Activated CD4-positive, alpha-beta T cell treated with anti-CD3 and anti-CD28 coated beads, Interleukin-2, amount 10 ng/mL, durations not matched to agents 24 days and 14 days (primary cell): ENCODE data around the gene NPFFR2. TPM values are rescaled to one million over a fixed set of nuclear protein-coding genes. Genes with fewer than 3 reads are reported as not detected.
A peak's percentile ranks its signal among the peaks of the same experiment; 100 is the strongest.
"Not testable (repeated sequence)": the region's sequence is repeated elsewhere in the genome, so short reads cannot be mapped to it uniquely, and the experiment has no call there.

Experiments
- DNase-seq: peaks from one replicate; pipeline ENCODE4 v3.0.0; 2022
- H3K27ac Mint-ChIP-seq: one replicate; pipeline ENCODE4 v1.8.0; 2022; ENCODE audit warnings: mild to moderate bottlenecking, mixed read lengths
- H3K27me3 Mint-ChIP-seq: one replicate; pipeline ENCODE4 v1.8.0; 2022; ENCODE audit warnings: mixed read lengths
- H3K36me3 Mint-ChIP-seq: one replicate; pipeline ENCODE4 v1.8.0; 2022; ENCODE audit warnings: low read depth, mild to moderate bottlenecking, mixed read lengths
- H3K4me1 Mint-ChIP-seq: one replicate; pipeline ENCODE4 v1.8.0; 2021; ENCODE audit warnings: mixed read lengths
- H3K4me3 Mint-ChIP-seq: one replicate; pipeline ENCODE4 v1.8.0; 2022; ENCODE audit warnings: mild to moderate bottlenecking, moderate library complexity, mixed read lengths
- H3K9me3 Mint-ChIP-seq: one replicate; pipeline ENCODE4 v1.8.0; 2021; ENCODE audit warnings: mixed read lengths
- intact Hi-C: fragments of 100-400 bp; cut with micrococcal nuclease; formaldehyde crosslinking; loops from one replicate; pipeline ENCODE4 v1.15.1; 2023
- total RNA-seq: library from RNA; stranded (reverse); gene quantifications from 2 replicates; pipeline ENCODE4 v1.2.3, GENCODE V29; 2022

The NPFFR2 gene
- total RNA-seq, 1 donor from 2014 or later: not detected

- Mint-ChIP-seq H3K9me3 (no peaks in the 10 kb centered on the region), H3K4me1 (no peaks in the 10 kb centered on the region), H3K27ac (no peak overlapping the region), H3K36me3 (no peaks in the 10 kb centered on the region), H3K4me3 (no peak overlapping the region), H3K27me3 (no peaks in the 10 kb centered on the region)
- intact Hi-C loops: no loop called here
- DNase-seq: no peak
Observed at GRCh38 chr4:72077346-72077745, 45.5 kb downstream of the NPFFR2 start.

GRCh38 chr4:72084587-72085011, 52.8 kb downstream of the NPFFR2 start:
- H3K4me3 Mint-ChIP-seq: no peak overlapping the region
- no peaks in the 10 kb centered on the region for H3K9me3 Mint-ChIP-seq
- no peak for DNase-seq
- intact Hi-C loops: no loop called here
- no peaks in the 10 kb centered on the region for H3K36me3 Mint-ChIP-seq
- no peaks in the 10 kb centered on the region for H3K4me1 Mint-ChIP-seq
- H3K27ac Mint-ChIP-seq: no peak overlapping the region
- no peaks in the 10 kb centered on the region for H3K27me3 Mint-ChIP-seq

GRCh38 chr4:72090606-72091005, 58.8 kb downstream of the NPFFR2 start:
- H3K36me3 Mint-ChIP-seq, H3K4me3 Mint-ChIP-seq, H3K9me3 Mint-ChIP-seq, H3K27me3 Mint-ChIP-seq, H3K4me1 Mint-ChIP-seq, H3K27ac Mint-ChIP-seq, DNase-seq, intact Hi-C loops: not testable (repeated sequence)

- H3K27ac Mint-ChIP-seq: no peak overlapping the region
- H3K36me3 Mint-ChIP-seq: no peaks in the 10 kb centered on the region
- DNase-seq: no peak
- H3K4me1 Mint-ChIP-seq: no peaks in the 10 kb centered on the region
- H3K9me3 Mint-ChIP-seq: no peaks in the 10 kb centered on the region
- H3K27me3 Mint-ChIP-seq: no peaks in the 10 kb centered on the region
- intact Hi-C loops: no loop called here
- no peak overlapping the region for H3K4me3 Mint-ChIP-seq
Observed at GRCh38 chr4:72094059-72094797, 62.4 kb downstream of the NPFFR2 start.

GRCh38 chr4:72107456-72107855, 75.7 kb downstream of the NPFFR2 start:
- Mint-ChIP-seq H3K4me3 (no peak overlapping the region), H3K4me1 (peaks cover 3% of the 10 kb centered on the region), H3K36me3 (no peaks in the 10 kb centered on the region), H3K27ac (no peak overlapping the region), H3K27me3 (no peaks in the 10 kb centered on the region), H3K9me3 (peaks cover 3% of the 10 kb centered on the region)
- intact Hi-C loops: no loop called here
- DNase-seq: no peak

- Mint-ChIP-seq H3K4me3 (no peak overlapping the region), H3K27me3 (no peaks in the 10 kb centered on the region), H3K4me1 (peaks cover 7% of the 10 kb centered on the region), H3K27ac (no peak overlapping the region), H3K9me3 (peaks cover 4% of the 10 kb centered on the region), H3K36me3 (no peaks in the 10 kb centered on the region)
- DNase-seq: no peak
- intact Hi-C loops: no loop called here
Observed at GRCh38 chr4:72109364-72109763, 77.6 kb downstream of the NPFFR2 start.

GRCh38 chr4:72109959-72110497, 78.2 kb downstream of the NPFFR2 start:
- Mint-ChIP-seq H3K27ac (no peak overlapping the region), H3K4me3 (no peak overlapping the region)

GRCh38 chr4:72110886-72111285, 79.1 kb downstream of the NPFFR2 start:
- Mint-ChIP-seq H3K4me3 (no peak overlapping the region), H3K27ac (no peak overlapping the region), H3K9me3 (peaks cover 4% of the 10 kb centered on the region)

More at GRCh38 chr4:72109959-72110497, 78.2 kb downstream of the NPFFR2 start:
- H3K9me3 Mint-ChIP-seq: peaks cover 4% of the 10 kb centered on the region
- no peaks in the 10 kb centered on the region for H3K36me3 Mint-ChIP-seq
- H3K27me3 Mint-ChIP-seq: no peaks in the 10 kb centered on the region
- peaks cover 7% of the 10 kb centered on the region for H3K4me1 Mint-ChIP-seq
- DNase-seq: no peak
- intact Hi-C loops: no loop called here

GRCh38 chr4:72111863-72112262, 80.1 kb downstream of the NPFFR2 start:
- H3K27ac Mint-ChIP-seq: no peak overlapping the region
- H3K36me3 Mint-ChIP-seq: no peaks in the 10 kb centered on the region
- H3K4me3 Mint-ChIP-seq: no peak overlapping the region
- peaks cover 7% of the 10 kb centered on the region for H3K4me1 Mint-ChIP-seq
- no peaks in the 10 kb centered on the region for H3K27me3 Mint-ChIP-seq
- peaks cover 4% of the 10 kb centered on the region for H3K9me3 Mint-ChIP-seq
- no peak for DNase-seq
- intact Hi-C loops: no loop called here

More at GRCh38 chr4:72110886-72111285, 79.1 kb downstream of the NPFFR2 start:
- Mint-ChIP-seq H3K27me3 (no peaks in the 10 kb centered on the region), H3K4me1 (peaks cover 7% of the 10 kb centered on the region), H3K36me3 (no peaks in the 10 kb centered on the region)
- intact Hi-C loops: no loop called here
- no peak for DNase-seq

GRCh38 chr4:72112514-72113156, 80.8 kb downstream of the NPFFR2 start:
- intact Hi-C loops: no loop called here
- no peak overlapping the region for H3K4me3 Mint-ChIP-seq
- H3K27me3 Mint-ChIP-seq: no peaks in the 10 kb centered on the region
- H3K4me1 Mint-ChIP-seq: peaks cover 7% of the 10 kb centered on the region
- H3K27ac Mint-ChIP-seq: peak overlapping the region; percentile 1
- no peaks in the 10 kb centered on the region for H3K36me3 Mint-ChIP-seq
- peaks cover 4% of the 10 kb centered on the region for H3K9me3 Mint-ChIP-seq
- peak; percentile 69 for DNase-seq

- Mint-ChIP-seq H3K27me3 (no peaks in the 10 kb centered on the region), H3K4me3 (no peak overlapping the region), H3K4me1 (peaks cover under 1% of the 10 kb centered on the region), H3K9me3 (no peaks in the 10 kb centered on the region), H3K36me3 (no peaks in the 10 kb centered on the region), H3K27ac (no peak overlapping the region)
- intact Hi-C loops: no loop called here
- no peak for DNase-seq
Observed at GRCh38 chr4:72118017-72118416, 86.2 kb downstream of the NPFFR2 start.

- Mint-ChIP-seq H3K4me1 (no peaks in the 10 kb centered on the region), H3K9me3 (no peaks in the 10 kb centered on the region), H3K27ac (no peak overlapping the region), H3K27me3 (no peaks in the 10 kb centered on the region), H3K4me3 (no peak overlapping the region), H3K36me3 (no peaks in the 10 kb centered on the region)
- intact Hi-C loops: no loop called here
- no peak for DNase-seq
Observed at GRCh38 chr4:72119946-72120345, 88.1 kb downstream of the NPFFR2 start.

GRCh38 chr4:72128741-72129140, 96.9 kb downstream of the NPFFR2 start:
- no peaks in the 10 kb centered on the region for H3K9me3 Mint-ChIP-seq
- intact Hi-C loops: loop anchor here (5.0 kb wide), 1 partner anchor 1481 kb away; no protein-coding TSS in a partner anchor
- no peaks in the 10 kb centered on the region for H3K36me3 Mint-ChIP-seq
- H3K4me3 Mint-ChIP-seq: no peak overlapping the region
- H3K4me1 Mint-ChIP-seq: no peaks in the 10 kb centered on the region
- no peaks in the 10 kb centered on the region for H3K27me3 Mint-ChIP-seq
- no peak overlapping the region for H3K27ac Mint-ChIP-seq
- DNase-seq: no peak

GRCh38 chr4:72136429-72136828, 104.6 kb downstream of the NPFFR2 start:
- Mint-ChIP-seq H3K36me3 (no peaks in the 10 kb centered on the region), H3K27ac (no peak overlapping the region), H3K9me3 (no peaks in the 10 kb centered on the region), H3K27me3 (no peaks in the 10 kb centered on the region), H3K4me1 (no peaks in the 10 kb centered on the region), H3K4me3 (no peak overlapping the region)
- DNase-seq: no peak
- intact Hi-C loops: no loop called here
